Ecto neural progenitor cell (in vitro differentiated cells): ENCODE data around the gene DNAJB6.

ENCODE experiments used
- DNase-seq: peaks from one replicate; pipeline ENCODE4 v3.0.0-alpha.2; 2018; ENCODE audit warnings: low spot score

Gene DNAJB6

DNA sequence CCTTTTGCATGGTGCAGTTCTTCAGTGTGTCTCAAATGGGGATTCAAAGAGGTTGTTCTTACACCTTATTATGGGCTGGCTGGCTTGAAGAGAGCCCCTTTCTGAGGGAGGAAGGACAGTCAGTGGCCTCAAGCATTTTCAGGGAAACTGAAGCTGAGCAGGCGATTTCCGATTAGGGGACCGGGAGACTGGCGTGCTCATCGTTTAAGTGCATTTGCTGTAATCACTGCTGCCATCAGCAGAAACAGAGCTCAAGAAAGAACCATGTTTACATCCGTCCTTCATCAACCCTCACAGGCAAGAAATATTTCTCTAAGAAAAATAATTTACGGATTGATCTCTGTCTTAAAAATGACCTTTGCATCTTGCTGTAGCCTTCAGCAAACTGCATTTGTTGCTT, 32.2 kb downstream of the DNAJB6 start:
- no peak for DNase-seq

DNA sequence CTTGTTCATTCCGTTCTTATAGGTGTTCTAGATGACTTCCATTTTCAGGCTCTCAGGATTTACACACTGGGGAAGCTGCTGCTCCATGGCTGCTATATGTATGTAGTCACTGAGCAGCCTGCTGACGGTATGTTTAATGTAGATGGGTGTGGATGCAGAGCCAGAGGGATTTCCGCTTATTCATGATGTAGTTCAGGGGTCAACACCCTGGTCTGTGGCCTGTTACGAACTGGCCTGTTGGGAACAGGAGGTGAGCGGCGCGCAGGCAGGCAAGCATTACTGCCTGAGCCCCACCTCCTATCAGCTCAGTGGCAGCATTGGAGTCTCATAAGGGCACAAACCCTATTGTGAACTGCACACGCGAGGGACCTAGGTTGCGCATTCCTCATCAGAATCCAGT, 33.9 kb downstream of the DNAJB6 start:
- no peak for DNase-seq

DNA sequence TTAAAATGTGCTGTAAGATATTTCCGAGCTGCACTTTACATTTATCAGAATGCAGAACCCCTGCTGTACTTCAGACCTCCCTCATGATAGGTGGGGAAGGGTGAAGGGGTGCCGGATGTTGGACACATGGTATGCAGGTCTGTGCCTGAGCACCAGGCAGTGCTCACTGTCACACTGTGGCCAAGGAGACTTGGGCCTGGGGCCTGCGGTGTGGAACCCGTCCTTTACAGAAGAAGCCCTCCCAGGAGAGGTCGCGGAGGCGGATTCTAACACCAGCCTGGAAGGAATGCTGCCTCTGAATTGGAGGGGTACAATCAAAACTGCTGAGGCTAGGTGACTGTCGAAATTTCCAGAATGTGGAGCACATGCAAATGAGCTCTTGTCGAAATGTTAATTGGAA, 34.5 kb downstream of the DNAJB6 start:
- no peak for DNase-seq

DNA sequence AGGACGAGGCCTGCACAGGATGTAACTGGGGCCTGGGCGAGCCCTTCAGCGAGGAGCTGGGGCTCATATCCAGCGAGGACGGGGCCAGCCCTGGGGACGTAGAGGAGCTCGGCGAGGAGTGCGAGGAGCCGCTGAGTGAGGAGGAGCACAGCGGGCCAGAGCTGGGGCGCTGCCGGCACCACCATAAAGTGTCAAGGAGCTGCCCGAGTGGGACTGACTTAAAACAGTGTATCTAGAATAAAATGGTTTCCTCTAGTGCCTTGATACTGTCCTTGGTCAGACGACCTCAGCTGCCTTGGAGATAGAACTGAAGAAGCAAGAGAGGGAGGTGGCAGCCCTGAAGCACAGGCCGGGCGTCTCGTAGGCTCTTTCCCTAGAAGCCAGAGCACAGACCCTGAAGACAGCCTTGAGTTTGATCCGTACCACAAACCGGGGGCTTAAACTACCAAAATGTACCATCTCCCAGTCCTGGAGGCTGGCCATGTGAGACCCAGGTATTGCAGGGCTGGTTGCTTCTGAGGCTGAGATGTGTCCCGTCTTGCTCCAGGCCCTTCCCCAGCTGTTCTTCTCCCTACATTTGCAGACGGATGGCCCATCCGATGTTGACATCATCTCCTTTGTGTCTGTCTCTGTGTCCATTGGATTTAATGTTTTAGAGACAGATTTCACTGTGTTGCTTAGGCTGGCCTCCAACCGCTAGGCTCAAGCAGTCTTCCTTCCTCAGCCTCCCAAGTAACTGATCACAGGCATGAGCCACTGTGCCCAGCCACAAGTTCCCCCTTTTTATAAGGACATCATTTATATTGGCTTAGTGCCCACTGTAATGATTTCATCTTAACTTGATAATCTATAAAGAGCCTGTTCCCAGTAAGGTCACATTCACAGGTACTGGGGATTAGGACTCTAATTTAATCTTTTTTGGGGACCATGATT, 35.8 kb downstream of the DNAJB6 start:
- DNase-seq: no peak

DNA sequence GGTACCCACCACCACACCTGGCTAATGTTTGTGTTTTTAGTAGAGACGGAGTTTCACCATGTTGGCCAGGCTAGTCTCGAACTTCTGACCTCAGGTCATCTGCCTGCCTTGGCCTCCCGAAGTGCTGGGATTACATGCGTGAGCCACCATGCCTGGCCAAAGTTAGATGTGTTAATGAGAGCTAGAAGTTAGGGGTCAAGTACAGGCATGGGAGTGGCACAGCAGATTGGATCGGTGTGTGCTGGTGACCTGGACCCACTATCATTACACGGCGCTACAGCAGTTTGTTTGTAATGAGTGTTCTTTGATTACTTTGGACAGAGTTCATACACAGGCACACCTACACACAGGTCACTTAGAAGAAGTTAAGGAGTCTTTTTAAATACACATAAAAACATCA, 36.7 kb downstream of the DNAJB6 start:
- DNase-seq: no peak

DNA sequence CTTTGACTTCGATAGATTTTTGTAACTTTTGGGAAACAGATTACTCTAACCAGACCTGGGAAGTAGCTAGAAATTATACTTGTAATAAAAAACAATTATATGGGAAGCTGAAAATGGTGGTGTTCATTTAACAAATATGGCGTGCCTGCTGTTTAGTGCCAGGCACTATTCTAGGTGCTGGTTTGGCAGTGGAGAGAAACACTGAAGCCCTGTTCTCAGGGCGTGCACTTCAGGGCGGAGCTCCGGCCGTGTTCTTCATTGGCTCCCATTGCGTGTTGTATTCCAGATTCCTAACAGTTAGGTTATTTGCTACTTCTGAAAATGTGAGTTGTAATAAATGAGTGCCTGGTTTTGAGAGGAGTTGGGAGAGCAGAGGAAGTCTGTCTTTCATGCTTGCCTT, 38.6 kb downstream of the DNAJB6 start:
- no peak for DNase-seq

DNA sequence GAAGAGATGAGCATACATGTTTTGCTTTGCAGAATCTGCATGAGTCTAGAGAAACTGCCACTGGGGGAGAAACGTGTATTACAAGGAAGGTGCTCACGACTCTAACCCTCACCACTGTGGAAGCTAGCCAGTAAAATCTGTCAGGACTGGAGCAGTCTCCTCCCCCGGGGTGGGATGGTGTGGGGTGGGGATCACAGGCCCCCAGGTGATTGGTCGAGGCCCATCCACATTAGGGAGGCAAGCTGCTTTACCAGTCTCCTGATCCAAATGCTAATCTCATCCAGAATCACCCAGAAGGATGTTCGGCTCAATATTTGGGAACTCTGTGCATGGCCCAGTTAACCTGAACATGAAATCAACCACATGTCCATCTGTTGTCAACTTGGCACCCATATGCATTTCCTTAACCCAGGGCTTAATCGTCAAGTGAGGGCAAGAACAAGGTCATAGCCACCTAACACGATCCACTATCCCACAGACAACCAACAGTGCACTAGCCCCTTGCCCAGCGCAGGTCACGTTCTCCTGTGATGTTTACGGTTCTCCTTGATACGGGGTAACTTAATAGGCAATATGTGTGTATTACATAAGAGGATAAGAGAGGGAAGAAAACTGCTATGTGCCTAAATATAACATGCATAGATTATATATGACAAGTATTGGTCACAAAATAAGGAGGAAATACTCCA, 40.8 kb downstream of the DNAJB6 start:
- DNase-seq: no peak

DNA sequence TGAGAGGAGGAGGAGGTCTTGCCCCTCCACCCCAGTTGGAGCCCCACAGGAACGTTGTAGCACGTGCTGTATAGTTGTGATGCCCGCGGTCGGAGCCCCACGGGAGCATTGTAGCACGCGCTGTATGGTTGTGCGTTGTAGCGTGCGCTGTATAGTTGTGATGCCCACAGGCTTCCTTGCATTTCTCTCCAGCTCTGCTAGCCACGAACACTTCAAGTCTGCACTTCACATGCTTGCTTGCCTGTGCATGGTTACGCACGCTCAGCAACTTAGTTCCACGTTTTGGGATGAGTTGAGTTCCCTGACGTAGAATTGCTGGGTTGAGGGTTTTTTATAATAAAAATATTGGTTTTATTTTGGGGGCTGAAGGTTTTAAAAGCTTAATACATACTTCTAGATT, 41.6 kb downstream of the DNAJB6 start:
- no peak for DNase-seq

DNA sequence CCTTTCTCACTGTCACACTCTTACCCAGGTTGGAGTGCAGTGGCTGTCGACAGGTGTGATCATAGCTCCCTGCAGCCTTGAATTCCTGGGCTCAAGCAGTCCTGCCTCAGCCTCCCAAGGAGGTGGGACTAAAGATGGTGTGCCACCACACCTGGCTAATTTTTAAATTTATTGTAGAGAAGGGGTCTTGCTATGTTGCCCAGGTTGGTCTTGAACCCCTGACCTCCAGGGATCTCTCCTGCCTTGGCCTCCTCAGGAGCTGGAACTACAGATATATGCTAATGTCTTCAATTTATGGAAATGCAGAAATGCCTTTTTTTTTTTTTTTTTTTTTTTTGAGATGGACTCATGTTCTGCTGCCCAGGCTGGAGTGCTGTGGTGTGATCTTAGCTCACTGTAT, 42.7 kb downstream of the DNAJB6 start:
- DNase-seq: no peak

DNA sequence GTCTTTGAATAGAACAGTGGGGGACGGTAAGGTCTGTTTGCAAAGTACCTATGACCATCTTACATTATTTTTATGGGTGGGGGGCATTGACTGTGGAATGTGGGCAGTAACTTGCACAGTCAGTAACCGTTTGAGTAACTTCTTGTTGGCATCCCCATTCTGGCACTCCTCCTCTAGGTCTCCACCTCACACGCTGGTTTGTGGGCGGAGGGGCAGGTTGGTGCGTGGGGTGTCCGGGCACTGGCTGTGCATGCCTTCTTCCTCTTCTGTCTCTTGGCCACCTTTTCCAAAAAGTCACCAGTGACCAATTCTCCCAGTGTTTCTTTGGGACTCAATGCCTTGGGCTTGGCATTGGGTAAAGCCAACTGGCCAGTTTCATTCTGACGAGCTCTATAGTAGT, 43.6 kb downstream of the DNAJB6 start:
- no peak for DNase-seq

DNA sequence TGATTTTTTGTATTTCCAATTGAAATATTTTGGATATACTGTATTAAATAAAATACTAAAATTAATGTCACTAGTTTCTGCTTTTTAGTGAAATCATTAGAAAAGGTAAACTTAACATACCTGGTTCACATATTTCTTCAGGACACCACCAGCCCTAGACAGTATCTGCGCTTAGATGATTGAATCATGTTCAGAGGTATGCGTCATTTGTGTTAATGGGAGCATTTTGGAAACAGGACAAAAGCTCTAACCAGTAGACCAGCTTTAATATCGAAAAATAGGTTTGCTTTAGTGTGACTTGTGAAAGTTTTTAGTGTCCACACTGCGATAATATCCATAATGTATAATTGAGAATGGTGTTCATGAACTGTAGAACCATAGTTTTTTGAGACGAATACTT, 47.1 kb downstream of the DNAJB6 start:
- DNase-seq: no peak

DNA sequence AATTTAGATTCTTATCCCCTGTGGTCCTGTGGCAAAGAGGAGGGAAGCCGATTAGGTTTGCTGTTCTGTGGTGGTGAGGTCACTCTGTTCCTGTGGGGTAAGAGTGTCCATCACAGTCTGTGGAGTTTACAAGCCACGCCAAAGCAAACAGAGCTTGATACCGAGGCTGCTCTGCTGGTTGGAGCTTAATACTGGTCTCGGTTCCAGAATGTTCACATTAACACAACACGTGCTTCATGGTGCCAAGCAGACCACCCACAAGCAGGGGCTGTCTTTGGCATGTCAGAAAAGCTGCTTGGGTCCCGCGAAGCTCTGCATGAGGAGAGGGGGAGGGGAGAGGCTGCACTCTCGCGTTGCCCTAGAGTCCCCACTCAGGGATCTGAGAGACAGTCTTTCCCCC, 47.5 kb downstream of the DNAJB6 start:
- DNase-seq: no peak

DNA sequence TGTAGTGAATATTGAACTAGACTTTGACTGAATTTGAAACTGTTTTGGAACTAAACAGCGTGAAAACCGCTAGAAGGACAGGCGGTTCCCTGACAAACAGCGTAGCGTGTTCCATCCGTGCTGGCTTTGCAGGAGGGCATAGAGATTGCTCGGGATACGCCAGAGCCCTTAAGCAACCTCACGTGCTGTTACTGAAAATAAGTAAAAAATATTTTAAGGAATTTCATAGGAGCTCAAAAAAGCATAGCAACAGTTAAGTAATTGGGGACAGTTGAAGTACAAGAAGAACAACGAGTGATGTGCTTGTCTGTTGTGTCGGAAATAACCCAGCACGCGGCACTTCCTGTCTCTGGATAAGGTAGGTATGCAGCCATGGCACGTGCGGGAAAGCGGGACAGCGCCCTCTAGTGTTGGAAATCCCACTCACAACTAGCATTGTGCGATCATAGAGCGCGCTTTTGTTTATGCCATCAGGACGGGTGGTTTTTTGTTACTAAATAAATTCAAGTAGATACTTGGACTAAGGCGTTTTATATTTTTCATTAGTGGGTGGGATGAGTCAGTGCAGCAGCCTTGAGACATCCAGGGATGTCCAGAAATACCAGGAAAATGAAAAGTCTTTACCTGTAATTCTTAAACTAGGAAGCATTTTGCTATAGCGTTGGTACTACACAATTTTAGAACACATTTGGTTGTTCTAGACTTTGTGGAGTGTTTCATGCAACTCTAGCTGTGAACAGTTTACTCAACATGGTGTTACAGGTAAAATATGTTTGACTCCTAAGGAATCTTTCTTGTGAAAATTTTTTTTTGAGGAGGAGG, 50.4 kb downstream of the DNAJB6 start:
- DNase-seq: peak; percentile 81

DNA sequence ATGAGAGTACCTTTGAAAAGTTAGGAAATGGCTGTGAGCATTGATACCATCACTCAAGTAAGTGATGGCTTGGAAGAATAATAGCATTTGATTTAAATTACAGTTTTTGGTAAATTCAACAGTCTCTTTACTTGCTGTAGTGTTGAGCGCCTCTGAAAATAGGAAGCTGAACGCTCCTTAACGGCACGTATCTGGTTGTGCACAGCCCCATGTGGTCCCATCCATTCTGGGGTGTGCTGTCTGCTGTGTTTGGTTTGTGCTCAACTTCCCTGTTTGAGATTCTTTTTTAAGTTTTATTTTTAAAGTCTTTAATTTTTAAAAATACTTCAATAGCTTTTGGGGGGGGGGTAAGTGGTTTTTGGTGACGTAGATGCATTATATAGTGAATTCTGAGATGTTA, 51.5 kb downstream of the DNAJB6 start:
- DNase-seq: no peak

DNA sequence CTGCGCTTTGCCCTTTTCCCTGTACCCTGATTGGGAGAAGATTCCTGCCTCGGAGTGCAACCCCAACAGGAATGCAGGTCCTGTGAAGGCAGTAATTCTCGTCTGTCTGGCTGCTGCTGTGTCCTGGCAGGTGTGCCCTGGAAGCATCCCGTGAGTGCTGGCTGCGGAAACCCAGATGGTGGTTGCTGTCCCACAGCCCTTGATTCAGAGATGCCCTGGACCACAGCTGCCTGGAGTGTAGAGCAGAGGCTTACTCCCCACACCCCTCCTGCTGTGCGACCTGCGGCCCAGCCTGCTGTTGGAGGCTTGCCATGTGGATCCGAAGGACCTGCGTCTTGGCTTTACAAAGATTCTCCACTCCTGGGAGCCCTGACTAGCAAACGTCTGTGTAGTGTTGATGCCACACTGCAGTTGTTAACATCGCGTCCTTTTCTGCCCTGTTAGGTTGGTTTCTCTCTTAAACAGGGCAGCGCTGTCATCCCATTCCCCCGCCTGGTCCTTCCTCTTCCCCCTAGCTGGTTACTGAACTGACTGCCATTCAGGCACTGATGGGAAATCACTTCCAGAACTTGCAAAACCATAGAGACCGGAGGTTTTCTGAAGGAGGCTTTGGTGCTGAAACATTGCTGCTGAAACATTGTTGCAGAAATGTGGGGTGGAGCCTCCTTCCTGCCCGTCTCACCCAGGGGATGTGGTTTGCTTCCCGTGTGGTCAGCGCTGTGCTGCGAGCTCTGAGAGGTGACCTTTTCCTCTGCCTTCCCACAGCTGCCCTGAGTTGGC, 53.3 kb downstream of the DNAJB6 start:
- no peak for DNase-seq

DNA sequence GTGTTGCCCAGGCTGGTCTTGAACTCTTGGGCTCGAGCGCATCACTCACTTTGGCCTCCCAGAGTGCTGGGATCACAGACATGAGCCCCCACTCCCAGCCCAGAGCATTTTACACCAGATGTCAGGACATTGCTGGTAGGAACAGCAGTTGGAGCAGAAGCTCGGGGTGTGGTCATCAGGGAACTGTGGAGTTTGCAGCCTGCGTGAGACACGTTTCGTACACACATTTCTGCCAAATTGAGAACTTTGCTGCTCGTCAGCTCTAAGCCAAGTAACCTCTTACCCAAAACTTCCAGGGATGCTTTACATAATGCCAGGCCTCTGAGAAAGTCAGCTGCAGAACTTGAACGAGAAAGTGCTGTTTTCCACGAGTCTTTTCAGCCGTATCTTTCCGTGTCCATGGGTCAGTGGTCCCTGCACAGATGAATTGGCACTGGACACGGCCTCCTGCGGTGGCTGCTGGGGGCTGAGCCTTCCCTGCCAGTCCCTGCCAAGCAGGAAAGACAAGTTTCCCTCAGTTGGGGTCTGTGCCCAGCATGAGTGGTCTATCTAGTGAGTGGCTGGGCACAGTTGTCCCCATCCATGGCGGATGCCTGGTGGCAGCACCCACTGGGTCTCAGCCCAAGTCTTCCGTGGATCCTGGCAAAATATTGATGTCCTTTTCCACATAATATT, 54.4 kb downstream of the DNAJB6 start:
- no peak for DNase-seq

DNA sequence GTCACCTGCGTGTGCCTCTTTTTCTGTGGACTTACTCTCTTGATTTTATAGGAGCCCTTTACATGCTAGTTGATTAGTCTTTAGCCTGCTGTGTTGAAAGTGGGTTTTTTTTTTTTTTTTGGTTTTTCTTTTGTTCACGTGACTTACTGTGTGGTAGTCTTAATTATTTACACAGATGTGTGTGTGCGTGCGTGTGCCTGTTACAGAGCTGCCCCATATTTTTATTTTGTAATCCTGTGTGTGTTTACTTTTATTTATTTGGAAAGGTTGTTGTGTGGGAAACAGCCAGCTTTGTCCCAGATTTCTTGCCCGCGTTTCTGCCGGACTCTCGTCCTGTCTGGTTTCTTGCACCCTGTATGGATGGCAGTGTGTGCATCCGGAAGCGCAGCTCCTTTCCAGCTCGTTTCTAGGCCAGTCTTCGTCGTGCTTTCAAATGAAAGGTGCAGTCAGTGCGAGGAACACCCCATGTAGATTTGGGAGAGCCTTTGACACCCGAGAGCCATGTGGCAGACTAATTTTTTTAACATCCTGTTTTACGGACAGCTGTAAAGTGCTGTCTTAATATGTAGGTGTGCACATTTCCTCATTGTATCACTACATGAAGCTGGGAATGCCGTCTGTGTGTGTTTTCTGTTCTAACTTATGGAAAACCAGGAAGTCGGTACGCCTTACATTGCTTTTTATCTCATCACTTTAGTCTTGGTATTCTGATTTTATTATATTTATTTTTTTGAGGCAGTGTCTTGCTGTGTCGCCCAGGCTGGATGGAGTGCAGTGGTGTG, 55.6 kb downstream of the DNAJB6 start:
- no peak for DNase-seq

DNA sequence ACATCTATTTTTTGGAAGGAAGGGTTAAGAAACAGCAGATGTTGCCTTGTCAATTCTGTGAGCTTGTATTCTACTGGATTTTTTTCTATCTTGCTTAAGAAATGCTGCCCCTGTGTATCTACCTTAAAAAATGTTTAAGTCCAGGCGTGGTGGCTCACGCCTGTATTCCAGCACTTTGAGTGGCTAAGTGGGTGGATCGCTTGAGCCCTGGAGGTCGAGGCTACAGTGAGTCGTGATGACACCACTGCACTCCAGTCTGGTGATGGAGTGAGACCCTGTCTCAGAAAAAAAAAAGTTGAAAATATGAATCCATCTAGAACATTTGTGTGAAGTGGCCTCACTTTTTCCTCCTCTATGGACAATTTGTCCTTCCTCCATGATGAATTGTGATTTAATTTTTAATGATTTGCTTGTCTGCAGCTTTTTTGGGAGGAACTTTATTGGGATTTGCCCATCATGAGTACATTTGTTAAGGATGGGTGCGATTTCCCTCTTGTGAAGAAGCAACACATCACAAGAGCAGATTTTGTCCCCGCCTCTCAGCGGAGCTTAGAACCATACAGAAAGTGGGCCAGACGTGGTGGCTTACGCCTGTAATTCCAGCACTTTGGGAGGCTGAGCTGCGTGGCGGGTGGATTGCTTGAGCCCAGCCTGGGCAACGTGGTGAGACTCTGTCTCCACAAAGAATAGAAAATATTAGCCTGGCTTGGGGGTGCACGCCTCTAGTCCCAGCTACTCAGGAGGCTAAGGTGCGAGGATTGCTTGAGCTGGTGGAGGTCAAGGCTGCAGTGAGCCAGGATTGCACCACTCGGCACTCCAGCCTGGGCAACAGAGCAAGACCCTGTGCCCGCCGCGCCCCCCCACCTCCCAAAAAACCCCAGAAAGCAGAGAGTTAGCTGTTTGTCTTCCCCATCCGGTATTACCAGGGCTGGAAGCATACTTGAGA, 57.7 kb downstream of the DNAJB6 start:
- no peak for DNase-seq

DNA sequence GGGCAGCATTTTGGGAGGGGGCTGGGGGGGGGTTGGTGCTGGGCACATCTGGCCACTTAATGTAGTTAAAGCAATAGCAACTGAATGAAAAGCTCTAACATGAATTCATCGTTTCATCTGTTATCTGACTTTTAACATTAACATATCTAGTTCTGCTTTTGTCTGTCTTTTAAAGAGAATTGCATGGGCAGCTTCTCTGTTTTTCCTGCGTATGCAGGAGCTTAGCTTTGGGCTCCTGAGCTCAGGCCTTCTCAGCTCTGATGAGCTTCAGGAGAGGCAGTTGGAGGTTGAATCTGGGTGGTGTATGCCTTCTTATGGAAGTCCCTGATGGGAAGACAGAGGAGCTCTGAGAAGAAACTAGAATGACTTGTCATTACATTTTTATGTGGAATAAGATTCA, 58.4 kb downstream of the DNAJB6 start:
- no peak for DNase-seq
